GM21786 (cell line): ENCODE measurements around the gene HSPA4.

ENCODE experiments used
- ATAC-seq: cut with Tn5 transposase; IDR thresholded peaks from one replicate; pipeline ENCODE4 v1.9.1; 2021; ENCODE audit not compliant: unreplicated experiment

HSPA4 gene

GRCh38 chr5:133154274-133155075 lies 102.7 kb downstream of the HSPA4 start:
- no peak for ATAC-seq

- no peak for ATAC-seq
These were observed 103.6 kb downstream of the HSPA4 start for GRCh38 chr5:133155326-133155969.
